Gastroesophageal sphincter (tissue), 3 donors: Measurements from ENCODE around the gene WNT7A.

ENCODE experiments used
- EP300 ChIP-seq: sonication (generic); formaldehyde crosslinking; IDR thresholded peaks from one replicate; pipeline ENCODE4 v1.6.1; 2017; ENCODE audit warnings: antibody characterized with exemption, mild to moderate bottlenecking
- POLR2AphosphoS5 ChIP-seq: sonication (generic); formaldehyde crosslinking; IDR thresholded peaks from one replicate; pipeline ENCODE4 v1.6.1; 2017; ENCODE audit warnings: antibody characterized with exemption
- TF ChIP-seq, protein P1 (sequence below), 4 experiments: fragments of 200-600 bp in 2 of 4; fragments of 450-650 bp in 2 of 4; sonication (generic) in 1 of 4; IDR thresholded peaks; one replicate each; pipeline ENCODE4 v1.5.1; 2017 to 2019; ENCODE audit warnings: antibody characterized with exemption in 4 of 4, mild to moderate bottlenecking in 2 of 4, moderate library complexity in 2 of 4

DNA sequence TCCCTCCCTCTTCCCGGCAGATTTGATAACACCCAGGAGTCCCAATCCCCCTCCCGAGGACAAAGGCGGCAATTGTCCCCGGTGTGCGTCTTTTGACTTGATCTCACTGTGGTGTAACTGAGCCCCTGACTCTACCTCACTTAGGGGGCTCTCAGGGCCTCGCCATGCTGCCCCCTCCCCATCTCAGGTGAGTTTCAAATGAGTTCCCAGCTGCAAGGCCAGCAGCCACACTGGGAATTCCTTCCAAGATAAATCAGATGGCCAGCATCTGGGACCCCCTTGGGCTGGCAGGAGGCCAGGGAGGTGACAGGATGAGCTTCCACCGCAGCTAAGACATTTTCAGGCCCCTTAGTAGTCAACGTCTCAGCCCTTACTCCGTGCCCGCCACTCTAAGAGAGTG, 35.0 kb downstream of the WNT7A start:
- TF ChIP-seq EP300: no peak
- TF ChIP-seq, protein P1, sequence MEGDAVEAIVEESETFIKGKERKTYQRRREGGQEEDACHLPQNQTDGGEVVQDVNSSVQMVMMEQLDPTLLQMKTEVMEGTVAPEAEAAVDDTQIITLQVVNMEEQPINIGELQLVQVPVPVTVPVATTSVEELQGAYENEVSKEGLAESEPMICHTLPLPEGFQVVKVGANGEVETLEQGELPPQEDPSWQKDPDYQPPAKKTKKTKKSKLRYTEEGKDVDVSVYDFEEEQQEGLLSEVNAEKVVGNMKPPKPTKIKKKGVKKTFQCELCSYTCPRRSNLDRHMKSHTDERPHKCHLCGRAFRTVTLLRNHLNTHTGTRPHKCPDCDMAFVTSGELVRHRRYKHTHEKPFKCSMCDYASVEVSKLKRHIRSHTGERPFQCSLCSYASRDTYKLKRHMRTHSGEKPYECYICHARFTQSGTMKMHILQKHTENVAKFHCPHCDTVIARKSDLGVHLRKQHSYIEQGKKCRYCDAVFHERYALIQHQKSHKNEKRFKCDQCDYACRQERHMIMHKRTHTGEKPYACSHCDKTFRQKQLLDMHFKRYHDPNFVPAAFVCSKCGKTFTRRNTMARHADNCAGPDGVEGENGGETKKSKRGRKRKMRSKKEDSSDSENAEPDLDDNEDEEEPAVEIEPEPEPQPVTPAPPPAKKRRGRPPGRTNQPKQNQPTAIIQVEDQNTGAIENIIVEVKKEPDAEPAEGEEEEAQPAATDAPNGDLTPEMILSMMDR (IDR thresholded peaks at IDR 0.05): no peak
- no peak for TF ChIP-seq POLR2AphosphoS5
